A549 (cell line): ENCODE results near the gene SCTR.

Source experiments
- CBX8 ChIP-seq: fragments of 200-600 bp; sonication (generic); IDR thresholded peaks from 2 replicates; pipeline ENCODE4 v1.6.1; 2016
- ELK1 ChIP-seq: fragments of 150-350 bp; IDR thresholded peaks from 2 replicates; pipeline ENCODE4 v1.6.1; 2014; ENCODE audit warnings: low read depth, mild to moderate bottlenecking, low read length
- EP300 ChIP-seq, 2 experiments: fragments of >200 bp; sonication (Bioruptor Twin); formaldehyde crosslinking; IDR thresholded peaks; 2 replicates in 1 of 2; 3 replicates in 1 of 2; pipeline ENCODE4 v1.6.1; 2016 to 2017
- HDAC2 ChIP-seq: fragments of 200-600 bp; sonication (generic); IDR thresholded peaks from 2 replicates; pipeline ENCODE4 v1.6.1; 2016
- POLR2A ChIP-seq: IDR thresholded peaks from 2 replicates; pipeline ENCODE4 v1.6.1; 2012; ENCODE audit warnings: mild to moderate bottlenecking, low read length
- RFX5 ChIP-seq: fragments of 450-650 bp; IDR thresholded peaks from 2 replicates; pipeline ENCODE4 v1.7.1; 2014; ENCODE audit warnings: antibody characterized with exemption, mild to moderate bottlenecking, moderate library complexity
- SREBF2 ChIP-seq: fragments of 450-650 bp; IDR thresholded peaks from 2 replicates; pipeline ENCODE4 v1.6.1; 2014; ENCODE audit warnings: mild to moderate bottlenecking, moderate library complexity
- ZFP36 ChIP-seq: fragments of 450-650 bp; IDR thresholded peaks from 2 replicates; pipeline ENCODE4 v1.6.1; 2014; ENCODE audit warnings: borderline replicate concordance; ENCODE audit not compliant: partially characterized antibody
- ZNF302 ChIP-seq: fragments of 250-450 bp; sonication (Bioruptor Pico); IDR thresholded peaks from 2 replicates; pipeline ENCODE4 v1.9.0; 2021; ENCODE audit warnings: inconsistent platforms, mild to moderate bottlenecking, moderate library complexity
- ZSCAN20 ChIP-seq: fragments of 250-450 bp; sonication (Bioruptor Pico); IDR thresholded peaks from 2 replicates; pipeline ENCODE4 v1.8.0; 2022; ENCODE audit warnings: mild to moderate bottlenecking, moderate library complexity
- TF ChIP-seq, protein P1 (sequence below): fragments of >200 bp; sonication (Bioruptor Twin); formaldehyde crosslinking; IDR thresholded peaks from 3 replicates; pipeline ENCODE4 v1.5.1; 2016
- TF ChIP-seq, protein P2 (sequence below): IDR thresholded peaks from 2 replicates; pipeline ENCODE4 v1.6.1; 2012
- TF ChIP-seq, protein P3 (sequence below): IDR thresholded peaks from 2 replicates; pipeline ENCODE4 v1.6.1; 2012; ENCODE audit warnings: low read depth, borderline replicate concordance
- TF ChIP-seq, protein P4 (sequence below): fragments of >200 bp; sonication (Bioruptor Twin); formaldehyde crosslinking; IDR thresholded peaks from 2 replicates; pipeline ENCODE4 v1.6.1; 2016

GRCh38 chr2:119463990-119464389 is 60.3 kb downstream of the SCTR start:
- no peak for TF ChIP-seq SREBF2
- TF ChIP-seq ELK1 = no peak
- TF ChIP-seq, protein P1, sequence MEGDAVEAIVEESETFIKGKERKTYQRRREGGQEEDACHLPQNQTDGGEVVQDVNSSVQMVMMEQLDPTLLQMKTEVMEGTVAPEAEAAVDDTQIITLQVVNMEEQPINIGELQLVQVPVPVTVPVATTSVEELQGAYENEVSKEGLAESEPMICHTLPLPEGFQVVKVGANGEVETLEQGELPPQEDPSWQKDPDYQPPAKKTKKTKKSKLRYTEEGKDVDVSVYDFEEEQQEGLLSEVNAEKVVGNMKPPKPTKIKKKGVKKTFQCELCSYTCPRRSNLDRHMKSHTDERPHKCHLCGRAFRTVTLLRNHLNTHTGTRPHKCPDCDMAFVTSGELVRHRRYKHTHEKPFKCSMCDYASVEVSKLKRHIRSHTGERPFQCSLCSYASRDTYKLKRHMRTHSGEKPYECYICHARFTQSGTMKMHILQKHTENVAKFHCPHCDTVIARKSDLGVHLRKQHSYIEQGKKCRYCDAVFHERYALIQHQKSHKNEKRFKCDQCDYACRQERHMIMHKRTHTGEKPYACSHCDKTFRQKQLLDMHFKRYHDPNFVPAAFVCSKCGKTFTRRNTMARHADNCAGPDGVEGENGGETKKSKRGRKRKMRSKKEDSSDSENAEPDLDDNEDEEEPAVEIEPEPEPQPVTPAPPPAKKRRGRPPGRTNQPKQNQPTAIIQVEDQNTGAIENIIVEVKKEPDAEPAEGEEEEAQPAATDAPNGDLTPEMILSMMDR = no peak
- TF ChIP-seq ZNF302 (CRISPR knock-in tag) = no peak
- no peak for TF ChIP-seq ZFP36
- TF ChIP-seq, protein P2, sequence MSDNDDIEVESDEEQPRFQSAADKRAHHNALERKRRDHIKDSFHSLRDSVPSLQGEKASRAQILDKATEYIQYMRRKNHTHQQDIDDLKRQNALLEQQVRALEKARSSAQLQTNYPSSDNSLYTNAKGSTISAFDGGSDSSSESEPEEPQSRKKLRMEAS = no peak
- no peak for TF ChIP-seq RFX5
- no peak for TF ChIP-seq POLR2A
- TF ChIP-seq ZSCAN20 = no peak
- TF ChIP-seq HDAC2 = no peak
- TF ChIP-seq, protein P3, sequence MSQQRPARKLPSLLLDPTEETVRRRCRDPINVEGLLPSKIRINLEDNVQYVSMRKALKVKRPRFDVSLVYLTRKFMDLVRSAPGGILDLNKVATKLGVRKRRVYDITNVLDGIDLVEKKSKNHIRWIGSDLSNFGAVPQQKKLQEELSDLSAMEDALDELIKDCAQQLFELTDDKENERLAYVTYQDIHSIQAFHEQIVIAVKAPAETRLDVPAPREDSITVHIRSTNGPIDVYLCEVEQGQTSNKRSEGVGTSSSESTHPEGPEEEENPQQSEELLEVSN = no peak
- TF ChIP-seq EP300 (IDR thresholded peaks at IDR 0.05) = no peak
- TF ChIP-seq, protein P4, sequence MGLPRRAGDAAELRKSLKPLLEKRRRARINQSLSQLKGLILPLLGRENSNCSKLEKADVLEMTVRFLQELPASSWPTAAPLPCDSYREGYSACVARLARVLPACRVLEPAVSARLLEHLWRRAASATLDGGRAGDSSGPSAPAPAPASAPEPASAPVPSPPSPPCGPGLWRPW = no peak
- no peak for TF ChIP-seq CBX8
